ENCODE measurements around the gene PRDM7. TPM values are rescaled to one million over a fixed set of nuclear protein-coding genes. Genes with fewer than 3 reads are reported as not detected.
"Not testable (repeated sequence)": the region's sequence is repeated elsewhere in the genome, so short reads cannot be mapped to it uniquely, and the experiment has no call there.

PRDM7 gene
- 0.17 TPM for polyA plus RNA-seq (2013, experiment 1 of 4)
- not detected for polyA plus RNA-seq (2013, experiment 2 of 4)
- not detected for polyA plus RNA-seq (2013, experiment 3 of 4)
- 0.08 TPM for polyA plus RNA-seq (2013, experiment 4 of 4)

DNA sequence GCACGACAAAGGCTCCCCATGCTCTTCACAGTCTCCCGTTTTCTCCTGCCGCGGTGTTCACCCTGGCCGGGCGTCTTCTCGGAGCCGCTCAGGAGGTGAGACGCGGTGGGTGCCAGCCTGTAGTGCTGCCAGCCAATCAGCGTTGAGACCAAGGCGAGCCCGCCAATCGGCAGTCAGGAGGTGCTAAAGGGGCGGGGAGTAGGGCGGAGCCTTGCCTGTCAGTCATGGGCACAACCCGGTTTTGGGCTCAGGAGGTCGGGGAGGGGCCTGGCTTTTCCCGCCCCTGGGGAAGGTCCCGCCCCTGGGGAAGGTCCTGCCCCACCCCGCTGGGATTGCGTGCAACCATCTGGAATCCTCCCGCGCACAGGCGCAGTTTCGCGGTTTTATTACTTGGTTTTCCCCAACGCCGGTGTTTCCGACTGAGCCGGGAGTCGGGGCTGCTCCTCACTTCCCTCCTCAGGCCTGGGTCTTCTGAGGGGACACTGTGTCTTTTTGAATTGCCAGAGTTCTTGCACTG is at the start of gene PRDM7:
Gene PRDM7, minus strand, starts transcription at position 92 of the 517 bp plus-strand sequence. CDS start 1,421 bp downstream, outside the sequence.
- Histone ChIP-seq H3K4me1 (ENCODE audit: control insufficient read depth, insufficient read depth, low read length) (no peaks in the 10 kb centered on the region), H3K36me3 (ENCODE audit: control insufficient read depth, insufficient read depth, low read length) (no peaks in the 10 kb centered on the region), H3K27me3 (ENCODE audit: control insufficient read depth, insufficient read depth, low read length, poor library complexity, severe bottlenecking) (peaks cover 37% of the 10 kb centered on the region), H3K4me3 (ENCODE audit: insufficient read depth, low read depth, low read length) (peak within 1 kb of the TSS; percentile 15), H3K9me3 (ENCODE audit: control insufficient read depth, low read length) (no peaks in the 10 kb centered on the region), H3K27ac (ENCODE audit: insufficient read depth, low read depth, low read length, poor library complexity, severe bottlenecking) (no peak within 1 kb of the TSS)
- 4 to 8% methylated on average over 32 of the region's 32 CpGs for WGBS, 2 experiments

DNA sequence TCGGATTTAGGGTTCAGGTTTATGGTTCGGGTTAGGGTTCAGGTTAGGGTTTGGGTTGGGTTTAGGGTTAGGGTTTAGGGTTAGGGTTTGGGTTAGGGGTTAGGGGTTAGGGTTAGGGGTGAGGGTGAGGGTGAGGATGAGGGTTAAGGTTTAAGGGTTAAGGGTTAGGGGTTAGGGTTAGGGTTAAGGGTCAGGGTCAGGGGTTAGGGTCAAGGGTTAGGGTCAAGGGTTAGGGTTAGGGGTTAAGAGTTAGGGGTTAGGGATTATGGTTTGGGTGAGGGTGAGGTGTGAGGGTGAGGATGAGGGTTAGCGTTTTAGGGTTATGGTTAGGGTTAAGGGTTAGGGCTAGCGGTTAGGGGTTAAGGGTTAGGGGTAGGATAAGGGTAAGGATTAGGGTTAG is 44.7 kb upstream of the PRDM7 start:
- not testable (repeated sequence) for H3K9me3 ChIP-seq (ENCODE audit: control insufficient read depth, low read length); H3K27me3 ChIP-seq (ENCODE audit: control insufficient read depth, insufficient read depth, low read length, poor library complexity, severe bottlenecking); H3K27ac ChIP-seq (ENCODE audit: insufficient read depth, low read depth, low read length, poor library complexity, severe bottlenecking); H3K36me3 ChIP-seq (ENCODE audit: control insufficient read depth, insufficient read depth, low read length); H3K4me3 ChIP-seq (ENCODE audit: insufficient read depth, low read depth, low read length); H3K4me1 ChIP-seq (ENCODE audit: control insufficient read depth, insufficient read depth, low read length)
- 92 to 100% methylated on average over 1 of the region's 4 CpGs for WGBS, 2 experiments

DNA sequence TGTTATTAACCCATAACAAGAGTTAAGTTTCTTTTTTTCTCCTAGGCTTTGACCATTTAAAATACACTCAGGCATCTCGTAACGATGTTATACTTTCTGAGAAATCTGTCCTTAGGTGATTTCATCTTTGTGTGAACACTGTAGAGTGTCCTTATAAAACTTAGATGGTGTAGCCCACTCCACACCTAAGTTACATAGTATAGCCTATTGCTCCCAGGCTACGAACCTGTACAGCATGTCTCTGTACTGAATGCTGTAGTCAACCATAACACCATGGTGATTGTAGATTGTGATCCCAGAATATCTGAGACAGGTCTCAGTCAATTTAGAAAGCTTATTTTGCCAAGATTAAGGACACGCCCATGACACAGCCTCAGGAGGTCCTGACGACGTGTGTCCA is 30.5 kb upstream of the PRDM7 start:
- H3K4me3 ChIP-seq (ENCODE audit: insufficient read depth, low read depth, low read length); H3K27ac ChIP-seq (ENCODE audit: insufficient read depth, low read depth, low read length, poor library complexity, severe bottlenecking); H3K9me3 ChIP-seq (ENCODE audit: control insufficient read depth, low read length); H3K4me1 ChIP-seq (ENCODE audit: control insufficient read depth, insufficient read depth, low read length); H3K36me3 ChIP-seq (ENCODE audit: control insufficient read depth, insufficient read depth, low read length); H3K27me3 ChIP-seq (ENCODE audit: control insufficient read depth, insufficient read depth, low read length, poor library complexity, severe bottlenecking): not testable (repeated sequence)
- no CpG with 5 or more reads among the region's 6 CpGs for WGBS, 2 experiments

DNA sequence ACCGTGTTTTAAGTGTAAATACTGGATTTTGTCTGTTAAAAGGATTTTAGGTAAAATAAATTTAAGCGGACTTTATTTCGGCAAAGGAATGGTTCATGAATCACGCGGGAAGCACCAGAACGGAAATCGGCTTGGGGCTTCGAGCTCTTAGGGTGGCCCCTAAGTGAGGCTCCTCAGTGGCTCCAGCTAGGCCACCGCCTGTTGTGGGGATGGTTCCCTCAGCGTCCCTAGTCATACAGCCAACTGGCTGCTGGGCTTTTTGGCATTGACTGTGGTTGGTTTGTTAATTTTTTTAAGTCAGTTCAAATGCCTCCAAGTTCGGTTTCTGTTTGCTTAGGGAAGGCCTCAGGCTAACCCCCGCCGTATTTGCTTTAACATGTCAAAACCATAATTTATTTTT is 29.9 kb upstream of the PRDM7 start:
- H3K27me3 ChIP-seq (ENCODE audit: control insufficient read depth, insufficient read depth, low read length, poor library complexity, severe bottlenecking); H3K36me3 ChIP-seq (ENCODE audit: control insufficient read depth, insufficient read depth, low read length); H3K4me3 ChIP-seq (ENCODE audit: insufficient read depth, low read depth, low read length); H3K9me3 ChIP-seq (ENCODE audit: control insufficient read depth, low read length); H3K4me1 ChIP-seq (ENCODE audit: control insufficient read depth, insufficient read depth, low read length); H3K27ac ChIP-seq (ENCODE audit: insufficient read depth, low read depth, low read length, poor library complexity, severe bottlenecking): not testable (repeated sequence)
- WGBS, 2 experiments, result 82 to 92% methylated on average over 4 to 5 of the region's 13 CpGs

DNA sequence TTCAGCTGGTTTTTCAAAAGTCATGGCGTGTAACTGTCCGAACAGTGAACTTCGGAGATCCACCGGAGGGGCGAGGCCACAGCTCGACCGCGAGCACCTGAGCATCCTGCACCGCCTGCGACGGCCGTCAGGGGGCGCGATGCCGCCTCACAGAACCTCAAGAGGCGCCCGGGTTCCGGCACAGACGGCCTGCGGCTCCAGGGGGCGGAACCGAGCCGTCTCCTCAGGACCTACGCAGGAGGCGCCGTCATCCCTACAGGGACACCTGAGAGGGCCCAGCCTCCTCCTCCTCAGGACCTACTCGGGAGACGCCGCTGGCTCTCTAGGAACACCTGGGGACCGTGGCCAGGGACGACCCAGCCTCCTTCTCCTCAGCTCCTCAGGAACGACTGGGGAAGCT is 29.1 kb upstream of the PRDM7 start:
- H3K27me3 ChIP-seq (ENCODE audit: control insufficient read depth, insufficient read depth, low read length, poor library complexity, severe bottlenecking); H3K4me1 ChIP-seq (ENCODE audit: control insufficient read depth, insufficient read depth, low read length); H3K27ac ChIP-seq (ENCODE audit: insufficient read depth, low read depth, low read length, poor library complexity, severe bottlenecking); H3K36me3 ChIP-seq (ENCODE audit: control insufficient read depth, insufficient read depth, low read length); H3K9me3 ChIP-seq (ENCODE audit: control insufficient read depth, low read length): not testable (repeated sequence)
- peak overlapping the region; percentile 27 for H3K4me3 ChIP-seq (ENCODE audit: insufficient read depth, low read depth, low read length)
- 57 to 62% methylated on average over 29 of the region's 32 CpGs for WGBS, 2 experiments

DNA sequence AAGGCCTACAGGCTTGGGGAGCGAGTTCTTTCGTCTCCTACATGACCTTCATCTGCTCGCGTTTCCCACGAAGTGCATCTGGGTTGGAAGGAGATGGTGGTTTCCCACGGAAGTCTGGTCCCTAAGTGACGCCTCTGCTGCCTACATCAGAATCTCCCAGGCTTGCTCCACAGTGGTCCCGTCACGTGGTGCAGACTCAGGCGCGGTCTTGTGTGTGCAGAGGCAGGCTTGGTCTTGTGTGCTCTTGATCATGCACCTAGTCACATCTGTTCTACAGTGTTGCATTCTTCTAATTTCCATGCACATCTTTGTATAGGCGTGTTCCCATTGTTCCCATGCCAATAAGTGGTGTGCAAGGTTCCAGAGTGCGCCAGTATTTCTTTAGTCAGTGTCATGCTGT is 27.6 kb upstream of the PRDM7 start:
- WGBS, 2 experiments, result 95 to 99% methylated on average over 5 to 11 of the region's 13 CpGs
- H3K36me3 ChIP-seq (ENCODE audit: control insufficient read depth, insufficient read depth, low read length); H3K27me3 ChIP-seq (ENCODE audit: control insufficient read depth, insufficient read depth, low read length, poor library complexity, severe bottlenecking); H3K27ac ChIP-seq (ENCODE audit: insufficient read depth, low read depth, low read length, poor library complexity, severe bottlenecking); H3K4me3 ChIP-seq (ENCODE audit: insufficient read depth, low read depth, low read length); H3K9me3 ChIP-seq (ENCODE audit: control insufficient read depth, low read length); H3K4me1 ChIP-seq (ENCODE audit: control insufficient read depth, insufficient read depth, low read length): not testable (repeated sequence)

DNA sequence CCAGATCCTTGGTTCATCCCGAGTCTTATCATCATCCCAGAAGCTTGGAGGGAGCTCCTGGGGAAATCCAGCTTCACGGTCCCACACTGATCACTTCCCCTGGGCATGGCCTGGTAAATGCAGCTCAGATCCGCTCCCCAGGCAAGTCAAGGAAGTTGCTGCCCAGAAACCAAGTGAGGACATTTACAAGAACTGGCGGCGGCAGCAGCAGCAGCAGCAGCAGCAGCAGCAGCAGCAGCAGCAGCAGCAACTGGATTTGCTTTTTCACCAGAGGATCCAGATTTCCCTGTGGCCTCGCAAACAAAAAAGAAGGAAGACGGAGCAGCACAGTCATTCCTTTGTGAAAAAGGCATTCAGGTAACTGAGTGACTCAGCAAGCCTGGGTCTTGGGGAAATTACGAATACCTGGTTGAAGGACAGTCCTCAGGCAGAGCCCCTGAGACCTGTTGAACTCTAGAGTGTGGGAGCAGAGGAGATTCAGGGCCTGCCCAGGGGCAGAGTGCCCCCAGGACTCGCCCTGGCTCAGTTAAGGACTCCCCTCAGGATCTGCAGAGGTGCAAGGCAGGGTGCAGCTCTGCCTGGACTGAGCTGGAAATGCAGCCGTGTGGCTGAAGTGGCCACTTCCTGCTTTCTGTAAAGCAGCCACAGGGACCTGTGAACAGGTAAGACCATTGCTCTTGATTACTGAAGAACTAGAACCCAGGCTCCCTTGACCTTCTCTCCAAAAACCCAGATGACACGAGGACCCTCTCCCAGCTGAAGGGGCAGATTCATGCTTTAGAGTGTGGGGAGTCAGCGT is 25.2 kb upstream of the PRDM7 start:
- not testable (repeated sequence) for H3K36me3 ChIP-seq (ENCODE audit: control insufficient read depth, insufficient read depth, low read length); H3K4me1 ChIP-seq (ENCODE audit: control insufficient read depth, insufficient read depth, low read length); H3K9me3 ChIP-seq (ENCODE audit: control insufficient read depth, low read length); H3K4me3 ChIP-seq (ENCODE audit: insufficient read depth, low read depth, low read length); H3K27me3 ChIP-seq (ENCODE audit: control insufficient read depth, insufficient read depth, low read length, poor library complexity, severe bottlenecking); H3K27ac ChIP-seq (ENCODE audit: insufficient read depth, low read depth, low read length, poor library complexity, severe bottlenecking)
- 71 to 81% methylated on average over 7 to 8 of the region's 12 CpGs for WGBS, 2 experiments

DNA sequence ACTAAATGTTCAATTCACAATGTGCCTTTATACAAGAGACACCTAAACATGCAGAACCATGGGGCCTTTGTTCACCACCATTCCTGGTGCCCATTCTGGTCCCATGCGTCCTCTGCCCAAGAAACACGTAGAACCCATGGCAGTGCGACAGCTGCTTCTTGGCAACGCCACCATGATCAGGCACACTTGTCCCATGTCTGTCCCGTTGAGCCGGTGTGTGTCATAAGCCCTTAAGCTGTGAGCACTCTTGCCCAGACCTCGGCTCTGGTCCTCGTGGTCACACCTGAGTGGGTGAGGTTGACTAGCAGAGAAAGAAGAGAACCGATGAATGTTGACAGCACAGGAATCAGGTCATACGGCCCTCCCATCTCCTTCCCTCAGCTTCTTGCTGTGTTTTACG is 24.2 kb upstream of the PRDM7 start:
- H3K36me3 ChIP-seq (ENCODE audit: control insufficient read depth, insufficient read depth, low read length); H3K4me3 ChIP-seq (ENCODE audit: insufficient read depth, low read depth, low read length); H3K27me3 ChIP-seq (ENCODE audit: control insufficient read depth, insufficient read depth, low read length, poor library complexity, severe bottlenecking); H3K4me1 ChIP-seq (ENCODE audit: control insufficient read depth, insufficient read depth, low read length); H3K9me3 ChIP-seq (ENCODE audit: control insufficient read depth, low read length); H3K27ac ChIP-seq (ENCODE audit: insufficient read depth, low read depth, low read length, poor library complexity, severe bottlenecking): not testable (repeated sequence)
- WGBS, 2 experiments, result 92 to 94% methylated on average over 10 of the region's 11 CpGs

DNA sequence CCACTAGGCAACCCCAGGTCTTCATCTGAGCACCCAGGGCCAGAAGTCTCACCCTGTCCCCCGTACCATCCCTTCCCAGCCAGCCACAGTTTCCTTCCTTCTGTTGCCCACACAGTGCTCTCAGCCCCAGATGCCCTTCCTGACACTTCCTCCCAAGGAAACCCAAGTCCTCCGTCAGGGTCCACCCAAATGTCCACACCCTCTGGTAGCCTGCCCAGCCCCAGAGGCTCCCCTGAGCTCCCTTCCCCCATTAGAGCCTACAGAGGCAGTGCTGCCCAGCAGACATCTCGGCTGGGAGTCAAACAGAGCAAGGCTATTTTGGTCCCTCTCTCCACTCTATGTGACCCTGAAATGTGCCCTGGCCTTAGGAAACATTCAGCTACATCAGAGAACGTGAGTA is 23.7 kb upstream of the PRDM7 start:
- not testable (repeated sequence) for H3K36me3 ChIP-seq (ENCODE audit: control insufficient read depth, insufficient read depth, low read length); H3K27ac ChIP-seq (ENCODE audit: insufficient read depth, low read depth, low read length, poor library complexity, severe bottlenecking); H3K4me1 ChIP-seq (ENCODE audit: control insufficient read depth, insufficient read depth, low read length); H3K4me3 ChIP-seq (ENCODE audit: insufficient read depth, low read depth, low read length); H3K9me3 ChIP-seq (ENCODE audit: control insufficient read depth, low read length); H3K27me3 ChIP-seq (ENCODE audit: control insufficient read depth, insufficient read depth, low read length, poor library complexity, severe bottlenecking)
- WGBS, 2 experiments, result no CpG with 5 or more reads among the region's 4 CpGs

DNA sequence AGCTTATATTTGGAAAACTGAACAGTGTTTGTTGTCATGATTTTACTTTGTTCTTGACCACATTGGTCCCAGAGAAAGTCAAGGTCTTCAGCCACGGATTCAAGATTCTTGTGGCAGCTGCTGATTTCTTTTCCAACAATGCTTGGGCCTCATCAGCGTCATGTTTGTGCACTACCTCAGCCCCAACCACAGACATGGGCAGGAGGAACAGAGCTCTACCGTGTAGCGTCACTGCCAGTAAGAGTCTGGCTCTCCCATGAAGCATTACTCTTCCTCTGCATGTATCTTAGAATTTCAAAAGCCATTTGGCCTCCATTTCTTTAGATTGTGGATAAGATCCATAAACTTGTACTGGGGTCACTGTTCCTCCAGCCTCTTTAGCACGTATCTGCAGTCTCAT is 23.1 kb upstream of the PRDM7 start:
- H3K4me3 ChIP-seq (ENCODE audit: insufficient read depth, low read depth, low read length); H3K9me3 ChIP-seq (ENCODE audit: control insufficient read depth, low read length); H3K4me1 ChIP-seq (ENCODE audit: control insufficient read depth, insufficient read depth, low read length); H3K36me3 ChIP-seq (ENCODE audit: control insufficient read depth, insufficient read depth, low read length); H3K27ac ChIP-seq (ENCODE audit: insufficient read depth, low read depth, low read length, poor library complexity, severe bottlenecking); H3K27me3 ChIP-seq (ENCODE audit: control insufficient read depth, insufficient read depth, low read length, poor library complexity, severe bottlenecking): not testable (repeated sequence)
- 93 to 96% methylated on average over 2 of the region's 5 CpGs for WGBS, 2 experiments

Measured in ectodermal cell (in vitro differentiated cells).